AG04449 (cell line): Measurements from ENCODE around the gene SRGAP1.
"Not testable (repeated sequence)": the region's sequence is repeated elsewhere in the genome, so short reads cannot be mapped to it uniquely, and the experiment has no call there.

ENCODE experiments used
- CTCF ChIA-PET: fragments of 350-600 bp; formaldehyde crosslinking; extraction: SDS; loops from one replicate; lab custom pipeline; 2021; ENCODE audit warnings: antibody characterized with exemption; lab: Yijun Ruan, JAX
- POLR2A ChIA-PET: fragments of 400-600, 350-600 bp; formaldehyde crosslinking; extraction: SDS; loops from one replicate; lab custom pipeline; 2020; ENCODE audit warnings: antibody characterized with exemption, inconsistent platforms; lab: Yijun Ruan, JAX
- DNase-seq: peaks from one replicate; pipeline ENCODE4 v3.0.0-alpha.2; 2010; ENCODE audit warnings: low read depth, low spot score
- H3K4me3 ChIP-seq: 2 replicates; pipeline ENCODE4 v1.5.1; 2011; ENCODE audit warnings: low read depth, mild to moderate bottlenecking, control low read depth, low read length
- CTCF ChIP-seq: IDR thresholded peaks from one replicate; pipeline ENCODE4 v1.5.1; 2011; ENCODE audit warnings: mild to moderate bottlenecking, moderate library complexity, low read length, control low read depth, inconsistent platforms; ENCODE audit not compliant: insufficient read depth; ENCODE audit errors: missing control alignments

Gene SRGAP1

GRCh38 chr12:64010069-64010686 lies 165.7 kb downstream of the SRGAP1 start:
- TF ChIP-seq CTCF: no peak
- CTCF ChIA-PET: interaction anchor here (1.1 to 5.1 kb wide), 3 partner anchors 15 to 166 kb away, joined by 3 to 25 read pairs (median 3); partner anchors contain the start of gene SRGAP1
- POLR2A ChIA-PET: interaction anchor here (1.4 kb wide), 1 partner anchor 167 kb away, joined by 5 read pairs; no protein-coding TSS in a partner anchor
- H3K4me3 ChIP-seq: no peak overlapping the region
- no peak for DNase-seq

- no peak overlapping the region for H3K4me3 ChIP-seq
- CTCF ChIA-PET: interaction anchor here (1.2 to 2.3 kb wide), 2 partner anchors 12 to 229 kb away, joined by 3 to 8 read pairs; no protein-coding TSS in a partner anchor
- no peak for DNase-seq
- POLR2A ChIA-PET: interaction anchor here (0.9 kb wide), 1 partner anchor 9 kb away, joined by 4 read pairs; no protein-coding TSS in a partner anchor
- TF ChIP-seq CTCF: no peak
Measured at GRCh38 chr12:64016521-64016920, 172.0 kb downstream of the SRGAP1 start.

- DNase-seq, POLR2A ChIA-PET, H3K4me3 ChIP-seq: not testable (repeated sequence)
- CTCF ChIA-PET: interaction anchor here (2.2 kb wide), 1 partner anchor 173 kb away, joined by 5 read pairs; the partner anchor contains the start of gene SRGAP1
Measured at GRCh38 chr12:64018116-64018515, 173.6 kb downstream of the SRGAP1 start.

GRCh38 chr12:64018524-64018923 lies 174.0 kb downstream of the SRGAP1 start:
- ChIA-PET POLR2A (no interaction called here), CTCF (interaction anchor here (2.2 kb wide), 1 partner anchor 174 kb away, joined by 5 read pairs; the partner anchor contains the start of gene SRGAP1)
- no peak for DNase-seq
- H3K4me3 ChIP-seq: no peak overlapping the region
- TF ChIP-seq CTCF: no peak

GRCh38 chr12:64019101-64019500 lies 174.6 kb downstream of the SRGAP1 start:
- ChIA-PET POLR2A (no interaction called here), CTCF (interaction anchor here (2.2 kb wide), 1 partner anchor 174 kb away, joined by 5 read pairs; the partner anchor contains the start of gene SRGAP1)
- no peak overlapping the region for H3K4me3 ChIP-seq
- no peak for TF ChIP-seq CTCF
- no peak for DNase-seq

- no peak overlapping the region for H3K4me3 ChIP-seq
- TF ChIP-seq CTCF: no peak
- DNase-seq: no peak
- POLR2A ChIA-PET: no interaction called here
- CTCF ChIA-PET: interaction anchor here (2.2 kb wide), 1 partner anchor 175 kb away, joined by 5 read pairs; the partner anchor contains the start of gene SRGAP1
Measured at GRCh38 chr12:64019654-64020053, 175.2 kb downstream of the SRGAP1 start.
